ENCODE data around the gene NR1H3. TPM values are rescaled to one million over a fixed set of nuclear protein-coding genes. Genes with fewer than 3 reads are reported as not detected.
A peak's percentile ranks its signal among the peaks of the same experiment; 100 is the strongest.
"Not testable (repeated sequence)": the region's sequence is repeated elsewhere in the genome, so short reads cannot be mapped to it uniquely, and the experiment has no call there.

The NR1H3 gene
- total RNA-seq (10 to 100 TPM; 22.9 to 42.2 (median 34.2) TPM), polyA plus RNA-seq (29.5 TPM)
- long read RNA-seq, donor 1, partial matches to known transcripts = 3 of 48 reads
- long read RNA-seq, donor 1, other reads (novel, unspliced or antisense) = 39 of 48 reads
- long read RNA-seq, donor 2, partial matches to known transcripts = 1 of 24 reads
- long read RNA-seq, donor 2, other reads (novel, unspliced or antisense) = 20 of 24 reads
- long read RNA-seq, donor 3, transcript NR1H3-211 (10 exons, 1,637 nt) = major isoform, 9 of 128 reads
- long read RNA-seq, donor 3, partial matches to known transcripts = 11 of 128 reads
- long read RNA-seq, donor 3, other reads (novel, unspliced or antisense) = 103 of 128 reads
- long read RNA-seq, donor 4, transcript NR1H3-211 (10 exons, 1,637 nt) = major isoform, 5 of 35 reads
- long read RNA-seq, donor 4, partial matches to known transcripts = 5 of 35 reads
- long read RNA-seq, donor 4, other reads (novel, unspliced or antisense) = 25 of 35 reads

DNA sequence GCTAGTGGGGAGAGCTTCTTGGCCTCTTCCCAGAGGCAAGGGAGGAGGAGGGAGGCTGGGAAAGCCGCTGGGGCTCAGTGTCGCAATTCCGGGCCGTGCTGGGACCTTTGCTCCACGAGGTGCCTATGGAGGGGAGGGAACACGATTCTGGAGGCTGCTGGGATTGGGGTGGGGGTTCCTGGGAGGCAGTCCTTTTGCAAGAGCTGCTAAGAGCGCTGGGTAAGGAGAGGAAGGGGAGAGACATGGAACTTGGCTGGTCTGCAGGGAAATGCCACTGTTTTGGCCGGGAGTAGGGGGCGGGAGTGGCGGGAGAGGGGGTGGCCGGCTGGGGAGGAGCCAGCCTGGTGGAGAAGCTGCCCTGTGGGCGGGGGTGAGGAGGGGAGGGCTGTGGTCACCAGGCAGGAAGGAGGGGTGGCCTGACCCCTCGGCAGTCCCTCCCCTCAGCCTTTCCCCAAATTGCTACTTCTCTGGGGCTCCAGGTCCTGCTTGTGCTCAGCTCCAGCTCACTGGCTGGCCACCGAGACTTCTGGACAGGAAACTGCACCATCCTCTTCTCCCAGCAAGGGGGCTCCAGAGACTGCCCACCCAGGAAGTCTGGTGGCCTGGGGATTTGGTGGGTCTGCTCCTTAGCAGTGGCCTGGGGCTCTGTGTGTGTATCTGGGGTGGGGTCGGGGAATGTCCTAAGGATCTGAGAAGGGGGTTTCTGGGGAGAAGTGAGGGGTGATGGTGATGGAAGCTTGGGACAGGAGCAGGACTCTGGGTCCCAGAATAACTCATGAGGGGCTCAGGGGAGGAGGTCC lies at the start of gene NR1H3:
NR1H3 (plus strand) TSS at position 480 of the 800 bp plus-strand sequence. CDS start 1,221 bp downstream, outside the sequence.
- ATAC-seq (peak; percentile 85), DNase-seq (peak; percentile 89 to 96 (median 95))
- no peaks in the 10 kb centered on the region for H3K9me3 ChIP-seq (ENCODE audit: control insufficient read depth, low read length)
- H3K27ac ChIP-seq (ENCODE audit: low read length) = peak within 1 kb of the TSS; percentile 66
- no peaks in the 10 kb centered on the region for H3K27me3 ChIP-seq (ENCODE audit: control insufficient read depth, insufficient read depth)
- H3K4me1 ChIP-seq (ENCODE audit: control insufficient read depth, insufficient read depth, low read length) = peaks cover 20% of the 10 kb centered on the region
- WGBS = under 1% methylated on average over 15 of the region's 15 CpGs
- intact Hi-C loops (cut with DNase I) = loop anchor here in 3 of 4 donors (5.0 to 10.0 kb wide), 3 partner anchors 75 to 100 kb away; partner anchors contain the start of gene MYBPC3 (in 1 of the 3)
- peak within 1 kb of the TSS; percentile 55 for H3K4me3 ChIP-seq (ENCODE audit: low read length)

DNA sequence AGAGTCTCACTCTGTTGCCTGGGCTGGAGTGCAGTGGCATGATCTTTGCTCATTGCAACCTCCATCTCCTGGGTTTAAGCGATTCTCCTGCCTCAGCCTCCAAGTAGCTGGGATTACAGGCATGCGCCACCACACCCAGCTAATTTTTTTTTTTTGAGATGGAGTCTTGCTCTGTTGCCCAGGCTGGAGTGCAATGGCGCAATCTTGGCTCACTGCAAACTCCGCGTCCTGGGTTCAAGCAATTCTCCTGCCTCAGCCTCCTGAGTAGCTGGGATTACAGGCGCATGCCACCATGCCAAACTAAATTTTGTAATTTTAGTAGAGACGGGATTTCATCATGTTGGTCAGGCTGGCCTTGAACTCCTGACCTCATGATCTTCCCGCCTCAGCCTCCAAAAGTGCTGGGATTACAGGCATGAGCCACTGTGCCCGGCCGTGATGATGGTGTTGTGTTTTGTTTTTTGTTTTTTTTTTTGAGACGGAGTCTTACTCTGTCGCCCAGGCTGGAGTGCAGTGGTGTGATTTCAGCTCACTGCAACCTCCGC lies 49.7 kb upstream of the NR1H3 start:
- H3K9me3 ChIP-seq (ENCODE audit: control insufficient read depth, low read length); H3K4me3 ChIP-seq (ENCODE audit: low read length); H3K27ac ChIP-seq (ENCODE audit: low read length); DNase-seq; H3K27me3 ChIP-seq (ENCODE audit: control insufficient read depth, insufficient read depth); intact Hi-C loops (cut with DNase I); ATAC-seq; H3K4me1 ChIP-seq (ENCODE audit: control insufficient read depth, insufficient read depth, low read length): not testable (repeated sequence)
- WGBS = 93% methylated on average over 13 of the region's 13 CpGs

DNA sequence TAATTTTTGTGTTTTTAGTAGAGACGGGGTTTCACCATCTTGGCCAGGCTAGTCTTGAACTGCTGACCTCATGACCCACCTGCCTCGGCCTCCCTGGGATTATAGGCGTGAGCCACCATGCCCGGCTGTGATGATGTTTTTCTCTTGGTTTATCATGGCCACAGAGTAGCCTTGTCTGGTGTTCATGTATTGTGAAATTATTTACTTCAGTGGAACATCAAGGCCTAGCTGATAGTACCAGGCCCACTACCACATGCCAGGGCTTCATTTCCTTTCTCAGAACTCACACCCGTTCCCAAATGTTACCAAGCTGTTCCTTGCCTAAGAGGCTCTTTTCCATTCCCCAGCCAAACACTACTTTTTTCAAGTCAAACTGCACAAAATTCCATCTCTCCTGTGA lies 49.2 kb upstream of the NR1H3 start:
- H3K27ac ChIP-seq (ENCODE audit: low read length) = no peak overlapping the region
- ATAC-seq = no peak
- no peaks in the 10 kb centered on the region for H3K4me1 ChIP-seq (ENCODE audit: control insufficient read depth, insufficient read depth, low read length)
- H3K27me3 ChIP-seq (ENCODE audit: control insufficient read depth, insufficient read depth) = no peaks in the 10 kb centered on the region
- H3K4me3 ChIP-seq (ENCODE audit: low read length) = no peak overlapping the region
- DNase-seq = no peak
- 90% methylated on average over 5 of the region's 5 CpGs for WGBS
- intact Hi-C loops (cut with DNase I) = no loop called here
- no peaks in the 10 kb centered on the region for H3K9me3 ChIP-seq (ENCODE audit: control insufficient read depth, low read length)

DNA sequence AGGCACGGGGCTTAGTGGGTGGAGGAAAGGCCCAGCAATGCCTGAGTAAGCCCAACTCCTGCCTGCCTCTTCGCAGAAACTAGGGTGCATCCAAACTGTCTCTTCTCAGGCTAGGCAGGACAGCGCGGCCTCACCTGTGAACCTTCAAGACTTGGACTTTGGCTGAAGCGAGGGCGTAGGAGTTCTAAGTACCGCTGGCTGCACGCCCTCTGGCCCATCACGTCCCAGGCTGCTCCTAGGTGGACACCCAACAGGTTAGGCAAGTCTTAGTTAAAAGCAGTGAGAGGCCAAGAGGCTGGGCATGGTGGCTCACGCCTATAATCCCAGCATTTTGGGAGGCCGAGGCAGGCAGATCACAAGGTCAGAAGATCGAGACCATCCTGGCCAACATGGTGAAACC lies 44.9 kb upstream of the NR1H3 start:
- Histone ChIP-seq H3K27ac (ENCODE audit: low read length) (no peak overlapping the region), H3K4me1 (ENCODE audit: control insufficient read depth, insufficient read depth, low read length) (peaks cover 10% of the 10 kb centered on the region), H3K27me3 (ENCODE audit: control insufficient read depth, insufficient read depth) (no peaks in the 10 kb centered on the region), H3K4me3 (ENCODE audit: low read length) (no peak overlapping the region), H3K9me3 (ENCODE audit: control insufficient read depth, low read length) (no peaks in the 10 kb centered on the region)
- 92% methylated on average over 12 of the region's 12 CpGs for WGBS
- ATAC-seq = no peak
- DNase-seq = peak in 1 of 3 donors; percentile 55
- intact Hi-C loops (cut with DNase I) = no loop called here

- peak; percentile 94 to 97 (median 97) for DNase-seq
- no peaks in the 10 kb centered on the region for H3K27me3 ChIP-seq (ENCODE audit: control insufficient read depth, insufficient read depth)
- no peaks in the 10 kb centered on the region for H3K9me3 ChIP-seq (ENCODE audit: control insufficient read depth, low read length)
- 6% methylated on average over 20 of the region's 20 CpGs for WGBS
- H3K4me1 ChIP-seq (ENCODE audit: control insufficient read depth, insufficient read depth, low read length) = peaks cover 10% of the 10 kb centered on the region
- intact Hi-C loops (cut with DNase I) = no loop called here
- peak overlapping the region; percentile 69 for H3K27ac ChIP-seq (ENCODE audit: low read length)
- H3K4me3 ChIP-seq (ENCODE audit: low read length) = peak overlapping the region; percentile 75
- peak; percentile 94 to 96 for ATAC-seq
Measured at GRCh38 chr11:47213950-47214565, 43.7 kb upstream of the NR1H3 start.

DNA sequence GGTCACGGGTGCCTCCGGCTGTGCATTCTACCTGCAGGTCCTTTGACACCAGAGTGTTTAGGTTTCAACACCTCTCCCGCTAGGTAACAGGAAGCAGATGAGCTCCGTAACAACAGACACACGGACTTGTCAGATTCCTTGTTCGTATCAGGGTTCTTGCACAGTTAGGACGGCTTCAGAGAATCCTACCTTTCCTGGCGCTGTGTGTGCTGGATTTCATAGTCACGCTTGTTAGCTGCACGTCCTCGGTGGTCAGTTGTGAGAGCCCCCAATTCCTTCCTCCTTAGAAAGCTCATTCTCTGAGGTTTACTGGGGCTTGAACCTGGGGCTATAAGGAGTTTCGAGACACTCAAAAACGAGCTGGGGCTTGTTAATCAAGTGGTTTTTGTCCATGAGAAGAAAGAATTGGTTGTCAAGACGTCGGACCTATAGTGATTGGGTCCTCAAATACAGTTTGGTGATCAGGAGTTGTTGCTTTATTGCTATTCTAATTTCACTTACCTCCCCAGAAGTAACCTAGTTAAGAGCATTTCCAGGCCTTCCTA lies 42.4 kb upstream of the NR1H3 start:
- Histone ChIP-seq H3K9me3 (ENCODE audit: control insufficient read depth, low read length) (no peaks in the 10 kb centered on the region), H3K27ac (ENCODE audit: low read length) (peak overlapping the region; percentile 78), H3K27me3 (ENCODE audit: control insufficient read depth, insufficient read depth) (no peaks in the 10 kb centered on the region), H3K4me1 (ENCODE audit: control insufficient read depth, insufficient read depth, low read length) (peaks cover 10% of the 10 kb centered on the region), H3K4me3 (ENCODE audit: low read length) (peak overlapping the region; percentile 75)
- ATAC-seq (no peak), DNase-seq (no peak)
- intact Hi-C loops (cut with DNase I) = no loop called here
- 10% methylated on average over 15 of the region's 15 CpGs for WGBS

- no peaks in the 10 kb centered on the region for H3K27me3 ChIP-seq (ENCODE audit: control insufficient read depth, insufficient read depth)
- intact Hi-C loops (cut with DNase I) = no loop called here
- peak overlapping the region; percentile 72 for H3K27ac ChIP-seq (ENCODE audit: low read length)
- no peaks in the 10 kb centered on the region for H3K9me3 ChIP-seq (ENCODE audit: control insufficient read depth, low read length)
- ATAC-seq = peak in 1 of 2 donors; percentile 65
- H3K4me3 ChIP-seq (ENCODE audit: low read length) = peak overlapping the region; percentile 75
- peaks cover 10% of the 10 kb centered on the region for H3K4me1 ChIP-seq (ENCODE audit: control insufficient read depth, insufficient read depth, low read length)
- WGBS = 5% methylated on average over 12 of the region's 12 CpGs
- DNase-seq = peak in 2 of 3 donors; percentile 60 to 62
Measured at GRCh38 chr11:47216121-47216798, 41.5 kb upstream of the NR1H3 start.

GRCh38 chr11:47220401-47220821 lies 37.4 kb upstream of the NR1H3 start:
- Histone ChIP-seq H3K27ac (ENCODE audit: low read length) (no peak overlapping the region), H3K27me3 (ENCODE audit: control insufficient read depth, insufficient read depth) (no peaks in the 10 kb centered on the region), H3K4me1 (ENCODE audit: control insufficient read depth, insufficient read depth, low read length) (peaks cover 9% of the 10 kb centered on the region), H3K4me3 (ENCODE audit: low read length) (no peak overlapping the region), H3K9me3 (ENCODE audit: control insufficient read depth, low read length) (no peaks in the 10 kb centered on the region)
- no peak for DNase-seq
- intact Hi-C loops (cut with DNase I) = no loop called here
- no peak for ATAC-seq
- 41% methylated on average over 1 of the region's 1 CpG for WGBS

- no peak overlapping the region for H3K27ac ChIP-seq (ENCODE audit: low read length)
- 91% methylated on average over 2 of the region's 2 CpGs for WGBS
- H3K4me1 ChIP-seq (ENCODE audit: control insufficient read depth, insufficient read depth, low read length) = no peaks in the 10 kb centered on the region
- ATAC-seq = no peak
- DNase-seq = no peak
- intact Hi-C loops (cut with DNase I) = no loop called here
- no peaks in the 10 kb centered on the region for H3K9me3 ChIP-seq (ENCODE audit: control insufficient read depth, low read length)
- H3K4me3 ChIP-seq (ENCODE audit: low read length) = no peak overlapping the region
- no peaks in the 10 kb centered on the region for H3K27me3 ChIP-seq (ENCODE audit: control insufficient read depth, insufficient read depth)
Measured at GRCh38 chr11:47222696-47223095, 35.1 kb upstream of the NR1H3 start.

Measured in right cardiac atrium (tissue), 5 donors.